NOMO-1 (cell line): ENCODE data around the gene KCNJ6.
"Not testable (repeated sequence)": the region's sequence is repeated elsewhere in the genome, so short reads cannot be mapped to it uniquely, and the experiment has no call there.

Experiments used
- DNase-seq, 2 experiments: peaks; one replicate each; lab custom pipeline; 2025; ENCODE audit not compliant: unreplicated experiment in 2 of 2; lab: John Stamatoyannopoulos, UW

The KCNJ6 gene

GRCh38 chr21:37688952-37689659, 227.2 kb downstream of the KCNJ6 start:
- DNase-seq = peak in 1 of 2 experiments; percentile 5

- peak; percentile 47 to 62 for DNase-seq
Observed at GRCh38 chr21:37686991-37687810, 229.1 kb downstream of the KCNJ6 start.

GRCh38 chr21:37684547-37684946, 231.7 kb downstream of the KCNJ6 start:
- DNase-seq = no peak

GRCh38 chr21:37684115-37684493, 232.2 kb downstream of the KCNJ6 start:
- no peak for DNase-seq

- DNase-seq = no peak
Observed at GRCh38 chr21:37683396-37684114, 232.7 kb downstream of the KCNJ6 start.

GRCh38 chr21:37682966-37683365, 233.3 kb downstream of the KCNJ6 start:
- no peak for DNase-seq

- DNase-seq = no peak
Observed at GRCh38 chr21:37677006-37677405, 239.3 kb downstream of the KCNJ6 start.

- peak in 1 of 2 experiments; percentile 21 for DNase-seq
Observed at GRCh38 chr21:37675202-37675801, 241.0 kb downstream of the KCNJ6 start.

- DNase-seq = no peak
Observed at GRCh38 chr21:37673801-37674575, 242.3 kb downstream of the KCNJ6 start.

GRCh38 chr21:37671381-37671780, 244.9 kb downstream of the KCNJ6 start:
- no peak for DNase-seq

- no peak for DNase-seq
Observed at GRCh38 chr21:37670883-37671282, 245.4 kb downstream of the KCNJ6 start.

GRCh38 chr21:37669249-37669648, 247.0 kb downstream of the KCNJ6 start:
- no peak for DNase-seq

- DNase-seq = no peak
Observed at GRCh38 chr21:37668462-37669239, 247.6 kb downstream of the KCNJ6 start.

GRCh38 chr21:37667380-37667779, 248.9 kb downstream of the KCNJ6 start:
- DNase-seq = no peak

GRCh38 chr21:37665230-37666024, 250.8 kb downstream of the KCNJ6 start:
- DNase-seq = no peak

GRCh38 chr21:37662227-37662626, 254.0 kb downstream of the KCNJ6 start:
- DNase-seq = not testable (repeated sequence)

GRCh38 chr21:37660709-37661108, 255.5 kb downstream of the KCNJ6 start:
- DNase-seq = no peak

GRCh38 chr21:37659874-37660273, 256.4 kb downstream of the KCNJ6 start:
- no peak for DNase-seq
